ENCODE data around the gene S100Z.
A peak's percentile ranks its signal among the peaks of the same experiment; 100 is the strongest.

S100Z gene

GRCh38 chr5:76953551-76954382, 104.0 kb downstream of the S100Z start:
- DNase-seq (ENCODE audit: low read depth), result no peak

GRCh38 chr5:76954383-76954763, 104.6 kb downstream of the S100Z start:
- no peak for DNase-seq (ENCODE audit: low read depth)

- no peak for DNase-seq (ENCODE audit: low read depth)
Measured at GRCh38 chr5:76956033-76956432, 106.2 kb downstream of the S100Z start.

- peak; percentile 54 for DNase-seq (ENCODE audit: low read depth)
Measured at GRCh38 chr5:76958991-76959767, 109.4 kb downstream of the S100Z start.

DNA sequence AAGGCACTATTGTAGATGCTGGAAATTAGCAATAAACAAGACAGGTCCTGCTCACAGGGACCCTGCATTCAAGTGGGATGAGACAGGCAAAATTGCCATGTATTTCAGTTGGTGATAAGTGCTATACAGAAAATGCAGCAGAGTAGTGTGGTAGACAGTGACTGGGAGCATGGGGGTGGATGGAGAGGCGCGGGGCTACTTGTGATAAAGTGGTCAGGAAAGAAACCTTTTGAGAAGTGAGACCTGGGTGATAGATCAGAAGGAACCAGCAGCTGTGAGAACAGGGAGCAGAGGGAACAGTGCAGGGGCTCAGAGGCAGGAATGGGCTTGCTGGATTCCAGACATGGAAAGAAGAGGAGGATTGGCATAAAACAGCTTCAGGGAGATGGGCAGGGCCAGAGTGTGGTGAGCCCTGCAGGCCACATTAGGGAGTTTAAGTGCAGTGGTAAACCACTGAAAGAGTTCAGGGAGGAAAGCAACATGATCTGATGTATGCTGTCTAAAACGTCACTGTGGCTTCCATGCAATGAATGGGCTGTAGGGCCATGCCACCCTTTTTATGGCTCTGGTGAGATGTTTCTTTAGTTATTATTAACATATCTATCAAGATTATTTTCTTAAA, 110.3 kb downstream of the S100Z start:
- peak; percentile 24 for DNase-seq (ENCODE audit: low read depth)

GRCh38 chr5:76964060-76964459, 114.2 kb downstream of the S100Z start:
- DNase-seq (ENCODE audit: low read depth), result no peak
